HG03175 (cell line): ENCODE data around the gene GRIA1.
A peak's percentile ranks its signal among the peaks of the same experiment; 100 is the strongest.

Experiments used
- ATAC-seq: cut with Tn5 transposase; IDR thresholded peaks from one replicate; pipeline ENCODE4 v1.9.1; 2021; ENCODE audit warnings: mild to moderate bottlenecking, moderate library complexity; ENCODE audit not compliant: unreplicated experiment

The GRIA1 gene

DNA sequence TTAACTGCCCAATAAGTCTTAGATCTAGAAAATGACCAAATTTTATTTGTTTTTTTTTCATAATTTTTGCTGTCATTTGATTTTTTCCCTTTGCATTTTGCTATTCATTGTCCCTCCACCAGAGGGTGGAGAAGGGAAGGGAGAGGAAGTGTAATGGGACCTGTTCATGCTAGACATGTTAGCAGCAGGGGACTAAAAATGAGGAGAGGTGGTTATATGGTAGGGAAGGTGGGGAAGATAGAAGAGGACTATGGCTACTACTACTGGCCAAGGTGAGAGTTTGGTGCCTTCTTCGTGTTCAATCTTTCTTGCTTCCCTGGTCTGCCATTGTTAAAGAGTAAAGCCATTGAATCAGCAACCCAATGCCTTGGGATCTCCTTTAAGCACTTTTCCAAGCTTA is 6.4 kb downstream of the GRIA1 start:
- peak; percentile 69 for ATAC-seq

DNA sequence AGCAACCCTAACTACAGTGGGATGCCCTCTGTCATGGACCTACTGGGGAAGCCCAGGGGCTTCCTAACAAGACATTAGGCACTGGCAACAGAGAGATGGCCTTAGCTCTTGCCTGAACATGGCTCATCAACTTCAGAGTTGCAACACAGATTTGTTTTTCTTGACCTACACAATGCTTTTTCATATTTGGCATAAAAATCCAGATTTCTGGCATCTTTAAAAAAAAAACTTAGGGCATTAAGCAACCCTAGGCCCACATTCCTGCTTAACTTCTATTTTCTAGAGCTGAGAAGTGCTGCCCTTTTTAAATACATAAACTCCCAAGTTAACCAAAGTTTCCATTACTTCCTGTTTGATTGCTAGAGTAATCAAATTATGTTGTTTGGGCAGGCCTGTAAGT is 8.0 kb downstream of the GRIA1 start:
- ATAC-seq: no peak

DNA sequence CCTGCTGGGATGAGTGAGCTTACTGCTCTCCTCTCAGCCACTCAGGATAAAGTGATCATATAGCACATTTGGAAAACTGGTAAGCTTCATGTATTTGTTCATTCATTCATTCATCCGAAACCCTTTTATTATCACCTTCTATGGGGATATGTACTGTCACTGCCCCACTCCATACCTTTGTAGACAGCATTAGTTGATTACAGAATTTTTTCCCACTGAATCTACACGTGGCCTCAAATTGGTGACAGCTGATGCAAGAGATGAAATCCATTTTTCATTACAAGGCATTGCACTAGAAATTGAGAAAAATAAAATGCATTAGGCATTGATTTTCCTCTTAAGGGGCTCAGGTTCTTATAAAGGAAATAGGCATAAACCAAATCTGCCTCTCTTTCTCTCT is 9.7 kb downstream of the GRIA1 start:
- ATAC-seq: no peak

DNA sequence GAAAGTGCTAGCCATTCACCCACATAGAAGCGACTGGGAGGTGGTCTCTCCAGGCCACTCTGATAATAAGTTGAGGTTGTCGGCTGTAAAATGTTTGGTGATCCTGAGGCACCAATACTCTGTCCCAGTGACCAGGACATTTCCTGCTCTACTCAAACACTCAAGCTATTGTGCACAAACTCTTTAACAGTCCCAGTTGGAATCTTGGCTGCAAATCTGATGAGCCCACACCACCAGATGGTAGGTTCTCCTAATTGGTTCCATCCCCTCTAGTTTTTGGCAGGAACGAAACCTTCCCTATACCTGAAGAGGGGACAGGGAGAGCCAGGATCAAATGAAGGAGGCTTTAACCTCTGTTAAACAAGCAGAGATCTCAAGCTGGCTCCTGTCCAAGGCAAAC is 14.3 kb downstream of the GRIA1 start:
- no peak for ATAC-seq

DNA sequence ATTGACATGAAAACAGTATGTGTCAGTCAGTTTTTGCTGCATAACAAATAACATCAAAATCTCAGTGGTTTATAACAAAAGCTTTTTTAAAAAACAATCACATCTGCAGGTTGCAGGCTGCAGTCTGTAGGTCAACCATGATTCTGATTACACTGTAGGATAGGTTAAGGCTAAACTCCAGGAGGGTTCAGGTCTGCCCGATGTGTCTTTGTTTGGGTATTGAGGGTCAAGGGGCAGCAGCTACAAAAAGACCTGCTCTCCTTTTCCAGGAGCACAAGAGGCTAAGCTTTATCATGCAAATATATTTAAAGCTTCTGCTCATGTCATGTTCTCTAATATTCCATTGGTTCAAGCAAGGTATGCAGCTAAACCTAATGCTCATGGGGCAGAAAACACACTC is 18.2 kb downstream of the GRIA1 start:
- ATAC-seq: no peak

DNA sequence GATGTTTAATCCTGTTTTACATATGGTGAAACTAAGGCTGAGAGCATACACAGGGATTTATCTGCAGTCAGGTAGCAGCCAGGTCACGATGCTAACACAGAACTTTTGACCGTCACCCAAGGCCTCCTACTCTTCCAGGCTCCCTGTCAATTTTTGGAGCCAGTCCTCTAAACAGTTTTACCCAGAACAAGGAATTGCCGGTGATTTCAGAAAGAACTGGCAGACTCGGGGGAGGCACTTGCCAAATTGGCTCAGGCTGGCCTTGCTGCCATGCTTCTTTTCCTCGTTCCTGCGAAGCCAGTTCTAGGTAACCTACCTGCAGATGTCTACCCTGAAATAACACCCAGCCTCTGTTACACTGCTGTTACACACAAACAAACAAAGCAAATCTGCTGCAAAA is 21.2 kb downstream of the GRIA1 start:
- no peak for ATAC-seq

DNA sequence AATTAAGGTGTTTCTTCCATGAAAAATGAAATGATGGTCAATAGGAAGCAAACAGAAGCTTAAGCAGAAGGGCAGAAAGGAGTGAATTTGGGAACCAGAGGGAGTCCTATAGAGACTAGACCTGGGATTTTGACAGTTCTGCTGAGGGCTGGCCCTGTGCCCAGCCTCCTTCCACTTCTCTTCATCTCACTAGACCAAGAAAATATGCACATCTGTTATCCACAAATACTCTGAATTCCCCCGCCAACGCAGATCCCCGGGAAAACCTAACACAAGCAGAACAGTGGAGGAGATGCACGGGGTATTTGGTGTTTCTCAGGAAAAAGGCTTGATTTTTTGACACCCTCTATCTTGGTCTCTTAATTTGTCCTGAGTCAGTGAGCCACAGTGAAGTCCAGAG is 22.7 kb downstream of the GRIA1 start:
- no peak for ATAC-seq

DNA sequence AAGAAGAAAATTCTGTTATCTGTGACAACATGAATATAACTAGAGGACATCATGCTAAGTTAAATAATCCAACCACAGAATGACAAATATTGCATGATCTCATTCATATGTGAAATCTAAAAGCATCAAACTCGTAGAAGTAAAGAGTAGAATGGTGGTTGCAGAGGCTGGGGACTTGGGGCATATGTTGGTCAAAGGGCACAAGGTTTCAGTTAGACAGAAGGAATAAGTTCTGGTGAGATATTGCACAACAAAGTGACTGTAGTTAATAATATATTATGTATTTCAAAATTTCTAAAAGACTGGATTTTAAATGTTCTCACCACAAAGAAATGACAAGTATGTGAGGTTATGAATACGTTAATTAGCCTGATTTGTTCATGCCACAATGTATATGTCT is 24.8 kb downstream of the GRIA1 start:
- ATAC-seq: no peak

DNA sequence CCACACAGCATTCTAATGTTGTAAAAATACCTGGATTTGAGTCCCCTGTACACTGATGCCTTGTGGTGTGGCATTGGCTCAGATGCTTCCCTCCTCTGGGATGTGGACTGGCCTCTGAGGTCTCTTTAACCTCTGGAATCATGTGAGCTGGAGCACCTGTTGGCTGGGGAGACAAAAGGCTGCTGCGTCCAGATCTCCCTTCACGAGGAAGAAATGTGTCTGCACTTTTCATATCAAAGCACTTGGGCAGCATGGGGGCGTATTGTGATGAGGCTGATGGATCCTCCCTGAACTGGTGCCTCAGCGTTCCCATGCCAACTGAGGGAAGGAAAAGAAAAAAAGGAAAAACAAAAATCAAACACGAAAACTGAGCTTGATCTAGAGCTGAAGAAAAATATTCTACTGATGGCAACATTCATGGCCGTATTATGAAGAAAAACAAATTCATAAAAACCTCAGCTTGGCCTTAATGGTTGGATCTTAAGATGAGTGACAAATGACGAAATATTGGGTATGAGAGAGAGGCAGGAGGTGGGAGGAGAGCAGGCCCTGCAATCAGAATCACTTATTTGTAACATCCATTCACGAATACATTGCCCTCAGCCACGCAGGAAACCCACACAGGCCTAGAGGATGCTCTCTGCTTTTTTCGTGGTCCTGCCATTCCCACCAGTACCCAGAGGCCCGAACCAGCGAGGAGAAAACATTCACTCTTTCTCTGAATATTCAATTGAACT is 26.2 kb downstream of the GRIA1 start:
- no peak for ATAC-seq

DNA sequence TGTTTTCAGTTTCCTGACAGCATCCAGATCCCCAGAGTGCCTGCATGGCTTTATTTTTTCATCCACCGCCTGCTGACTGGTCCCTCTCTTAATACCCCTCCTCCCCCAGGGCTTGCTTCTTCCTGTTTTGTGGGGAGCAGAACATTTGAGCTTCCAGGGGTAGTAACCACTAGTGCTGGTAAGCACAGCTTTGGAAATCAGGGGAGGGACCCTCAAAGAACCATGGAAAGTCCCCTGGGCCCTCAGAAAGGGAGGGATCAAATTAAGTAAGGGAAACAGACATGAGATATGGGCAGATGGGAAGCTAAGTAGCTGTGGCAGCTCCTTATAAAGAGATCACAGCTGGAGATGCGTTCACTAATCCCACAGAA is 26.8 kb downstream of the GRIA1 start:
- ATAC-seq: no peak

DNA sequence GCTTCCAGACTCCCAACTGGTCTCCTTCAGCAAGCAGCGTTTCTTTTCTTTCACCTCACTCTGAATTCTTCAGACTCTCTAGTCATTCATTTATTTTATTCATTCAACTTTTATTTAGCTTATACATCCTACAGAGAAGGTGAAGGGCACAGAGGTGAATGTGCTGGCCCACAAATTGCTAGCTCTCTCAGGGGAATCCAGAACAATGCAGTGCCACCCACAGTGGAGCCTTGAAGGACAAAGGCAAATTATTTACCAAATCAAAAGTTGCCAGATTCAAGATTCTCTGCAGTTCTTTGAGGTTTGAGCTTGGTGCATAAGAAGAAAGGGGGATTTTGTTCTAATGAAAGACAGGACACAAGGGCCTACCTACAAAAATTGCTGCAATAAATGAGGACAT is 29.7 kb downstream of the GRIA1 start:
- ATAC-seq: no peak

DNA sequence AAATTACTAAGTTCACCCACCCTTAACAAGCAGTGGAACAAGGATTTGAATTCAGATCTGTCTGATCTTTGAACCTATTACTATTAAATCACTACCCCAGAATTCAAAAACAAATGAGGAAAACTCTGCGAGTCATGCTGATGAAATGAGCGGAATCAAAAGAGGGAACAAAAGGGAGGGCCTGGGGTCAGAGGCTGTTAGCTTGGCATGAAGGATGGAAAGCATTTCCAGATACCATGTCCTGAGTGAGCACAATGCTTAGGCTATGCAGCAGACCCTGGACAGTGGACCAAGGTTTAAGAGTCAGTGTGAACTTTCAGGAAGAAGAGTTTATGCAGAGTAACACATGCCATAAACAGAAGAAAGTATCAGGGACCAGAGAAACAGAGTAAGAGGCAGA is 30.5 kb downstream of the GRIA1 start:
- no peak for ATAC-seq

DNA sequence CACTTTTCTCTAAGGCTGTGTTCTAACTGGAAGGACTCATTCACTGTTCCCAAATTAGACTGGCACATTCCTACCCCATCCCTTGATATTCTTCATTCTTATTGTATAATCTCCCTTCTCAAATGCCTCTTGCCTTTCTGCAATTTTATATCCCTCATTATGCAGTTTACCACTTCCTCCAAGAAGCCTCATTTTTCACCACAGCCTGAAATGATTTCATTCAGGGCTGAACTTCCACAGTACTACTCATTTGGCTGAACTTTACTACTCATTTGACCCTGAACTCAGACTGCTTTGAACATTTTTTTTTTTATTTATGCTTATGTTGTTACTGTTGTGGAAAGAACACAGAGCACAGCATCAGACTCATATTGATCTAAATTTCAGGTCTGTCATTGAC is 32.7 kb downstream of the GRIA1 start:
- ATAC-seq: no peak

DNA sequence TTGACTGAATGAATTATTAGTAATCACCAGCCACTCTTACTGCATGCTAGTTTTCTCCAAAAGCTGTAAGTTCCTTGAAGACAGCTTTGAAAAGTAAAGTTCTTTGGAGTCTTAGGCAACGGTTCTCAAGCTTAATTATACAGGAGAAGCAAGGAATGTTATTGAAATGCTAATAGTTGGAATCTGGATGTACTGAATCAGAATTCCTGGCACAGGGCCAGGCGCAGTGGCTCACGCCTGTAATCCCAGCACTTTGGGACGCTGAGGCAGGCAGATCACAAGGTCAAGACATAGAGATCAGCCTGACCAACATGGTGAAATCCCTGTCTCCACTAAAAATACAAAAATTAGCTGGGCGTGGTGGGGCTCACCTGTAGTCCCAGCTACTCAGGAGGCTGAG is 33.4 kb downstream of the GRIA1 start:
- no peak for ATAC-seq

DNA sequence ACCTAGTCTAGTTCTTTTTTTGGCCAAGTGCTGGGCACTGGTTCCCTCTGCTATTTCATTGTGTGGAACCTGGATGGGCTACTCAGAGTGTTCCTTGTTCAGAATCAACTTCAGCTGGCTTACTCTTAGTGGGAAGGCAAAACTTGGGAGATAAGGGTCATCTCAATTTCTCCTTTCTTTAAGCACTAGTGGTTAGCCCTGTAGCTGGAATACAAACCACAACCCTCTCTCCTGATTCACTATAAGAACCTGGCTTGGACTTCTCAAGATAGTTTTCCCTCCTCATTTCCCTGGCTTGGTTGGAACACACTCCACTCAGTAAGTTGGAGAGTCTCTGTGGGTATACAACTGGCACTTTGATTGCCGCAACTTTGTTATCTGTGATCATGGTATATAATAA is 35.1 kb downstream of the GRIA1 start:
- no peak for ATAC-seq

DNA sequence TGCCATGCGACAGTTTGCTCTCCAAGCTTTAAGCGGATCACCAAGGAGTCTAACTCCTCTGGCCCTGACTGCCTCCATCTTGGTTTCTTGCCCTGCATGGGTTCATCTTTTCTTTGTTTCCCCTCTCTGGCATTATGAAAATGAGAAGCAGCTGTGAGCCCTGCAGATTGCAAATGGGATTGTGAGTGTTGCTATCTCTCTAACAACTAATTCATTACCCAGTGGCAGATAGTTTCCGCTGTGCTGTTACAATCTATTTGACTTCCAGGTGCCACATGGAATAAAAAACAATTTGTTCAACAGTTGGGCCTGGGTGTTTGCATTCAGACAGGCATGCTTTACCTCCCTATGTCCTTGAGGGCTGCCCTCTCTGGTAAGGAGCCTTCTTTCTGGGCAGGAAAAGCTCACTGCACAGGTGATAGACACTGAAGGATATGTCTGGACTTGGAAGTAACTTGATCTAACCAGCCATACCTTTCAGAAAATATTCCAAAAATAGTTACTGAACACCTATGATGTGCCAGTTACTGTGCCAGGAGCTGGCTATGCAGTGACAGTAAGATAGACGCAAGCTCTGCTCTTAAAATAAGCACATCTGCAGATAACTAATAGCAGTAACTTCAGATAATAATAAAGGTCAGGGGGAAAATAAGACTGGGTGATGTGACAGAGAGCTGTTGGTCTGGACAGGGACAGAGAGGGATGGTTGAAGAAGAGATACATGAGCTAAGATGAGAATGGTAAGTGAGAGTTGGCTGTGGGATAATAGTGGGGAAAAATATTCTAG is 40.1 kb downstream of the GRIA1 start:
- no peak for ATAC-seq

DNA sequence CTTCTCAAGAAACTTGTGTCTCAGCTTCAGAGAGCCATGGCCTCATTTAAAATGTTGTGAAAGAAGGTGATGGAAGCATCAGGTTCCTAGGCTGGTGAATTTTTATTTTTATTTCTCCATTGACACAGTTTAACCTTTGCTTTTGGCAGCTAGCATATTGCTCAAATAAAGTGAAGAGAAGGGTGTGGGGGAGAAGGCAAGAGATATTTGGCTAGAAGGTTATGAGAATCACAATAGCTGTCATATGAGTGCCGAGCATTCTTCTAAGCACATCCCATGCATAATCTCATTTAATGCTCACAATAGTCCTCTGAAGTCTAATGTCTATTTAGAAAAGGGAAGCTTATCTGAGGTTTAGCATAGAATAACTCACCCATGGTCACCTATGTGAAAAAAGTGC is 43.1 kb downstream of the GRIA1 start:
- ATAC-seq: no peak

DNA sequence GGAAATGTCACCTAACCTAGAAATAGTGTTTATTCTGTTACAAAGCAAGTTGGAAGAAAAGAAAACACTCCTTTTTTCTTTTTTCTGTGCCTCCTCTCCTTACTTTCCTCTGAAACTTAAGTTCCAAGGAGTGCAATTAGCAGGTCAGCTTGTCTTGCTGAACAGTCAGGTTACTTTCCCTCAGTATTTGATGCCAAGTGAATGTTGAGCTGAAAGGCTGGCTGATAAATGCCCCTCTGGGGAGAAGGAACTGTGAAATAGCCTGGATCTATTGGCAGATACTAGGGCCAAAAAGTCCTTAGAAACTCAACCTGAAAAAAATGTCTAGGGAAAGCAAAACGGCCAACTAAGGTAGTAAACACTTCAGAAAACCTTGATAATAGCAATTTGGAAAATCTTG is 43.6 kb downstream of the GRIA1 start:
- no peak for ATAC-seq

DNA sequence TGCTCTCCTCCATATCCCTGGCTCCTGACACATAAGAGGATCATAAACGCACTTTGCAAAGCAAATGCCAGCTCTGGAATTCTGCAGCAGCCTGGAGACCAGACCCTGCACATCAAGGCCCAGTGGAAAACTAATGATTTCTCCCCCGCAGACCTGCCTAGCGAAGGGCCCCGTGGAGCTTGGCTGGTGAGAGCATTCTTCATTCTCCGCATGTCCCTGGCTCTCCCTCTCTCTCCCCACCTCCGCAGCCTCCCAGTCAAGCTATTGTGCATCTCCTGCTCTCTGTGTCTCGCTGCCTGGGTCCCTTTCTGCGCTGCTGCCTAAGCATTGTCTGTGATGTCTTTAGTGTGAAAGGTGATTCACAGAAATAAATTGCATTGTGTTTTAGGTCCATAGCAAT is 46.7 kb downstream of the GRIA1 start:
- ATAC-seq: no peak

DNA sequence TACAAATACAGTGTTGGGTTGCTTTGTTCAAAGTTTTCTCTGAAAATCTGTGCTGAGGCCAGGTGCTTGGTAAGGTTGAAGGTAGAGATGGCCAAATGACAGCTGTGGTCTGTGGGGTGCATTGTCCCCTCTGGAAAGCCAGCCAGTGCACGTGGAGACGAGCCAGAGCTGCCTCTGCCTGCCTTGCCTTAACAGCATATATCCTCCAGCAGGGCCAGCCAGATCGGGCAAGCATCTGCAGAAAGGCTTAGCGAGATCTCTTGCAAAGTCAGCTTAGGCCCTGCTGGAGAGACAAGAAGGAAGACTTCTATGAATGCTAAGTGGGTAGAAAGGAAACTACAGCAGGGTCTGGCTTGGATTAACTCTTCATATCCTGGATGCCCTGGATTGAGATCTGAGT is 49.5 kb downstream of the GRIA1 start:
- no peak for ATAC-seq

DNA sequence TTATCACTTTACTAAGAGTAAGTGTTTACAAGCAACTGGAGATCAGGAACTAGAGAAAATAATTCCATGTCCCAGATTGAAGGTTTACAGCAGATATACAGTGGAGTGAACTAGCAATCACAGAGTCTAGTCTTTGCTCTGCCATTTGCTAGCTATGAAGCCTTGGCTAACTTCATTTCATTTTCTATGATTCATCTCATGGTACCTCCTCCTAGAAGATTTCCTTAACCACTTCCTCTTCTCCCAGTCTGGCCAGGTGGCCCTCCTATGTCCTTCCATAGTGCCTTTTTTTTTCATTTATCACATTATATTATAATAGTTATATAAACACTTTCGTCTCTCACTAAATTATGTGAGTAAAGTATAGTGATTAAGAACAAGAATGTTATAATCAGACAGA is 52.1 kb downstream of the GRIA1 start:
- ATAC-seq: no peak

DNA sequence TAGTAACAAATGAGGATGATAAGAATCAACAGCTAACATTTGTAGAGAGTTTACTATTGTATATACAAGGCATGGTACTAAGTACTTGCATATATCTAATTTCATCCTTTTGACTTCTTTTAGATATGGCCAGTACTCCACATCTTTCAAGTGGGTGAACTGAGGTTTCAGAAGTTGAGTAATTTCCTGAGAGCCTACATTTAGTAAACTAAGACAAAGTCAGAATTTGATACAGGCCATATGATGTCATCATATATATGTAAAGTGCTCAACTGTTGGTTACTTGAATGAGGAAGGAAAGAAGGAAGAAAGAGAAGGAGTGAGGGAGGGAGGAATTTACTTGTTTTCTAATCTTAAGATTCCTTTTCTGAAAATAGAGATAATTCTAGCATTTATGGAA is 52.8 kb downstream of the GRIA1 start:
- no peak for ATAC-seq

DNA sequence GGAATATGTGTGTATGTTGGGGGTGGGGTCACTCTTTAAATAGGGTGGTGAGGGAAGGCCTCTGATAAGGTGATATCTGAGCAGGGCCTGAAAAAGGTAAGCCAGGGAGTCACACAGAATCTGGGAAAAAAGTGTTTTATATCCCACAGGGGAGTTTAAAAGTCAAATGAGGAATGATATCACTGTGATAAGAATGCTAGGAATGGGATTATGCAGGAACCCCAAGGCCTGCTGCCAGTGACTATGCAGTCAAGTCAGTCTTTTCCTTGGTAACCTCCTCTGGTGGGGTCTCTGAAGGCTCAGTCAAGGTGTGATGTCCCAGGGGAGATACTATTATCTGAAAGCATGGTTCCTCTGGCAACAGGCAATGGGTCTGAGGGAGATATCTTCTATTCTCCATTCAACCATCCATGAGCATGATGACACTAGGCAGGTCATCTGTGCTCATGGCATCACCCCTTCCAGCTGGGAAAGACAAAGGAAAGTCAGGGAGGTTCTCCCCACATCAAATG is 53.5 kb downstream of the GRIA1 start:
- no peak for ATAC-seq
